ENCODE measurements around the gene EPGN. TPM values are rescaled to one million over a fixed set of nuclear protein-coding genes. Genes with fewer than 3 reads are reported as not detected.

The EPGN gene
- total and polyA plus RNA-seq, 2 donors (not counting 3 experiments of a cell fraction or from before 2014, with no cell fraction given), result 1.2 TPM; not detected in 1

DNA sequence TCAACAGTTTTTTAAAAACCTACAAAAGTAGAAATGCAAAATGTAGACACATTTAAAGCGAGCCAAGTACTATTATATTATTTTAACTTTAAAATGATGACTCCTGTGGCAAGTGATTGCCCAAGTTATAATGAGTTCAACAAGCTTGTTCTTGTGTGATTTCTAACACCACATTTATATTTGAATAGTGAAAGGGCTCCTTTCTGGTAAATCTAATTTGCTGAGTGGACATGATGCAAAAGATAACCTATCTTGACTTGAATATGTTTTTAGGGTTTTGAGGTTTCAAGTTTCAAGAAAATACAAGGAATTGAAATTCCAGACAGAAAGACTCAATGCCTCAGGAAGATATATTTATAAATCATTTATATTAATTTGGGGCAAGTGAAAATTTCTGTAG, 1.1 kb upstream of the EPGN start:
- POLR2A ChIA-PET, result no interaction called here
- Histone ChIP-seq H3K4me2 (ENCODE audit: insufficient read depth, low read length) (no peak overlapping the region), H2AFZ (ENCODE audit: low read depth, low read length) (no peak overlapping the region), H3K36me3 (ENCODE audit: control insufficient read depth in 2 of 2, extremely low read depth in 1 of 2, insufficient read depth in 2 of 2, low read length in 2 of 2) (no peaks in the 10 kb centered on the region), H3K4me1 (ENCODE audit: control insufficient read depth, extremely low read depth, insufficient read depth, low read length) (no peaks in the 10 kb centered on the region), H3K79me2 (ENCODE audit: control insufficient read depth, insufficient read depth, low read length) (no peaks in the 10 kb centered on the region), H3K9me1 (replicated peaks; ENCODE audit: control insufficient read depth, extremely low read depth, insufficient read depth, low read length) (no peaks in the 10 kb centered on the region), H3K27me3 (ENCODE audit: control insufficient read depth in 2 of 2, insufficient read depth in 2 of 2, low read length in 2 of 2) (no peaks in the 10 kb centered on the region), H3K27ac (ENCODE audit: insufficient read depth, low read depth, low read length) (no peak overlapping the region), H4K20me1 (replicated peaks; ENCODE audit: control insufficient read depth, extremely low read depth, insufficient read depth, low read length) (no peaks in the 10 kb centered on the region), H3K9ac (replicated peaks; ENCODE audit: extremely low read depth, insufficient read depth, low read length) (no peak overlapping the region), H3K9me3 (replicated peaks; ENCODE audit: control insufficient read depth, insufficient read depth, low read length) (no peaks in the 10 kb centered on the region), H3K4me3 (replicated peaks in 1 of 3; ENCODE audit: insufficient read depth in 1 of 3, low read depth in 1 of 3, low read length in 3 of 3) (no peak overlapping the region)
- CTCF ChIA-PET, result interaction anchor here (1.1 to 4.4 kb wide), 4 partner anchors 76 to 731 kb away, joined by 3 to 40 read pairs (median 23); no protein-coding TSS in a partner anchor
- DNase-seq (ENCODE audit: low read depth, low spot score) (no peak), FAIRE-seq (no peak)
- intact Hi-C loops (cut with micrococcal nuclease) (no loop called here), dilution Hi-C loops (cut with MboI; ENCODE audit: extremely low pct_ligation_motif_present, low sequenced_read_pairs) (no loop called here)
- no peak for TF ChIP-seq GATA2 (IDR thresholded peaks at IDR 0.05; ENCODE audit: insufficient read depth, insufficient read length, low read depth, low read length)
- TF ChIP-seq, protein P1, sequence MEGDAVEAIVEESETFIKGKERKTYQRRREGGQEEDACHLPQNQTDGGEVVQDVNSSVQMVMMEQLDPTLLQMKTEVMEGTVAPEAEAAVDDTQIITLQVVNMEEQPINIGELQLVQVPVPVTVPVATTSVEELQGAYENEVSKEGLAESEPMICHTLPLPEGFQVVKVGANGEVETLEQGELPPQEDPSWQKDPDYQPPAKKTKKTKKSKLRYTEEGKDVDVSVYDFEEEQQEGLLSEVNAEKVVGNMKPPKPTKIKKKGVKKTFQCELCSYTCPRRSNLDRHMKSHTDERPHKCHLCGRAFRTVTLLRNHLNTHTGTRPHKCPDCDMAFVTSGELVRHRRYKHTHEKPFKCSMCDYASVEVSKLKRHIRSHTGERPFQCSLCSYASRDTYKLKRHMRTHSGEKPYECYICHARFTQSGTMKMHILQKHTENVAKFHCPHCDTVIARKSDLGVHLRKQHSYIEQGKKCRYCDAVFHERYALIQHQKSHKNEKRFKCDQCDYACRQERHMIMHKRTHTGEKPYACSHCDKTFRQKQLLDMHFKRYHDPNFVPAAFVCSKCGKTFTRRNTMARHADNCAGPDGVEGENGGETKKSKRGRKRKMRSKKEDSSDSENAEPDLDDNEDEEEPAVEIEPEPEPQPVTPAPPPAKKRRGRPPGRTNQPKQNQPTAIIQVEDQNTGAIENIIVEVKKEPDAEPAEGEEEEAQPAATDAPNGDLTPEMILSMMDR (IDR thresholded peaks at IDR 0.05; ENCODE audit: extremely low read depth in 1 of 2, insufficient read depth in 1 of 2, low read depth in 1 of 2, low read length in 2 of 2), result no peak
- TF ChIP-seq MYC (IDR thresholded peaks at IDR 0.05; ENCODE audit: low read depth, low read length), result no peak
- TF ChIP-seq JUN (IDR thresholded peaks at IDR 0.05; ENCODE audit: borderline replicate concordance, insufficient read depth, insufficient read length, low read depth), result no peak
- no peak for TF ChIP-seq POLR2A (IDR thresholded peaks at IDR 0.05; ENCODE audit: low read depth, low read length)
- TF ChIP-seq EZH2 (IDR thresholded peaks at IDR 0.05; ENCODE audit: borderline replicate concordance, low read depth, low read length, severe bottlenecking), result no peak
- TF ChIP-seq, protein P2, sequence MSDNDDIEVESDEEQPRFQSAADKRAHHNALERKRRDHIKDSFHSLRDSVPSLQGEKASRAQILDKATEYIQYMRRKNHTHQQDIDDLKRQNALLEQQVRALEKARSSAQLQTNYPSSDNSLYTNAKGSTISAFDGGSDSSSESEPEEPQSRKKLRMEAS (IDR thresholded peaks at IDR 0.05; ENCODE audit: insufficient read depth, insufficient read length), result no peak
- BruUV-seq (replicated peaks), result no TSS peak
